Brain pericyte (primary cell): ENCODE measurements around the gene REV3L.

Source experiments
- DNase-seq: peaks from one replicate; pipeline ENCODE4 v3.0.0-alpha.2; 2012; ENCODE audit warnings: low read depth, low spot score

Gene REV3L

GRCh38 chr6:111468329-111469012 is 14.5 kb downstream of the REV3L start:
- no peak for DNase-seq

DNA sequence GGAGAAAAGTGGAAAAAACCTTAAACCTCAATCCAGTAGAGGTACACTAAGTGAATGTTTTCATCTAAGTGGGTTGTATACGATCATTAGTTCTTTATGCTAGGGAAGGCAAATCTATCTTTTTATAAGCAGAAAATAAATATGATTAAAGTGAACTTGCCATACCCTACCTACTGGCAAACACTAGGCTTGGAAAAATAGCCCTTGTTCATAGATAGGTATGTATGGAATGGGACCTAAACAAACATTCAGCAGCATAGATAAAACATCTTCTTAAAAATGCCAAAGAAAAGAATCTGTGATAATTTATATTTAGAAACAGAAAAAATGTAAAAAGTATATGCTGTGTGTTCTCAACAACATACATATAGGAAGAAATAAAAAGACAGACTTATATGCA is 18.8 kb downstream of the REV3L start:
- DNase-seq, result no peak

DNA sequence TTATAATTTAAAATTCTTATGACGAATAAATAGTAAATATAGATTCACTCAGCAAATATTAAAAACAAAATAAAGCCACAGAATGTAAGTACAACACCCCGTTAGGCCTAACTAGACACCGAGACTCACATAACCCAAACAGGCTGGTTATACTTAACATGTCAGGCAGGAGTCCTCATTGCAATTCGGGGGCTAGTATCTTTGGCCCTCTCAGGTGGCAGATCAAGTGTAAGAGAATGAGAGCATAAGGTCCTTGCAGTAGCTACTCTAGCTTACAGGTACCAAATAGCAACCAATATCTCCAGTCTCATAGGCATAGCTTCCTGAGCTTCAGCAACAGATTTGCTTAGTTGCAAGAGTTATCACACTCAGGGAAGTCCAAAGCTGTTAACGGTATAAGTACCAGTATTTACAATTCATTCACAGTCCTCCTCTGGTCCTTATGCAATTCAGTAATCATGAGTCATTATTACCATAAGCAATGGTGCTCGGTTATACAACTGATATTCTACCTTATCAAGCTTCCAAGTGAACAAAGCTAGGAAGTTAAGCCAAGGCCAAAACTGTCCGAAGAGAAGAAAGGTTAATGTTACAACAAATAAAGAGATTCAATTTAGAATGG is 20.1 kb downstream of the REV3L start:
- no peak for DNase-seq

DNA sequence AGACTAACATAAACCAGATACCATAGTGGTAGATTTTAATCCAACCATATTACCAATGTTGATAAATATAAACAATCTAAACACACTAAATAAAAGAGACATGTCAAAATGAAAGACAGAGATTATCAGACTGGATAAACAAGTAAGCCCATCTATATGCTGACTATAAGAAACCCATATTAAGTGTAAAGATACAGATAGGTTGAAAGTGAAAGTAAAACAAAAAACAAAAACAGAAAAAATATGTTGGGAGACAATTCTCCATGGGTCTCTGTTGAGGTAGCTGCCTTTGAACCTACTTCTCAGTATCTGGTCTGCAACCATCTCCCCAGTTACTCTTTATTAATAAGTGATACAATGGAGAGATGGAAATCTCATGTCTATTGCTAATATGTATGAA is 21.2 kb downstream of the REV3L start:
- DNase-seq, result no peak

GRCh38 chr6:111458670-111459232 is 24.3 kb downstream of the REV3L start:
- no peak for DNase-seq

DNA sequence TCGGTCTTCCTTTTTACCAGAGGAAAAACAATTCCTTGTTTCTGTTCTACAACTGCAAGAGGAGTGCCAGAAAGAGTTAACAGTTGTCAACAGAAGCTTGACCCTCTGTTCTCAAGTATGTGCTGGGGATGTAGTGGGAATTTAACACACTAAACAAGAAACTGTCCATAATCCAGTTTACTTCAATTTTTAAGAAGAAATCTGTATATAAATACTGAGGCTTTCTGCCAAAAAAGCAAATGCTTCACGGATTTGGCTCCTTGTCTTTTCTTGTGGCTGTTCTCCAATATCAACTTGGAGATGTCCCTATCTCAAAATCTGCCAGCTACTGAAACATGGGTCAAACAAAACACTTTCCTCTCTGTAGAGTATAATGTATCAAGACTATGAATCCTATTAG is 26.8 kb downstream of the REV3L start:
- DNase-seq, result no peak

DNA sequence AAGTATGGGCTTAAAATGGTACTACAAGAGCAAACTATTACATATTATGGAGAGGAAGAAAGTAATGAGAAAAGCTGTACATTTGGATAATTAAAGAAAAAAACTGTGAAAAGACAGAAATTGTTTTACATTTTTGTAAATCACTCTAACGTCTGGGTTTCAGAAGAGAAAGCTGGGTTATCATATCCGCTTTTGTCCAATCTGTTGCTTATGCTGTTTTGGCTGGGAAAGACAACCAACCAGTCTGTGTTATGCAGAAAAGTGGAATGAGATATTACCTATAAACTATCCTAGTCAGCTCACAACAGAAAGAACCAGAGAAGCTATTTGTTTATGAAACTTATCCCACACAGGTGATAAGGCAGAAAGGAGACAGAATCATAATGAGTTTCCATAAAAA is 32.4 kb downstream of the REV3L start:
- DNase-seq, result no peak

- DNase-seq, result no peak
These were observed 32.9 kb downstream of the REV3L start for GRCh38 chr6:111450087-111450486.

GRCh38 chr6:111449129-111449528 is 33.9 kb downstream of the REV3L start:
- DNase-seq, result no peak

- DNase-seq, result no peak
These were observed 36.0 kb downstream of the REV3L start for GRCh38 chr6:111447051-111447450.

DNA sequence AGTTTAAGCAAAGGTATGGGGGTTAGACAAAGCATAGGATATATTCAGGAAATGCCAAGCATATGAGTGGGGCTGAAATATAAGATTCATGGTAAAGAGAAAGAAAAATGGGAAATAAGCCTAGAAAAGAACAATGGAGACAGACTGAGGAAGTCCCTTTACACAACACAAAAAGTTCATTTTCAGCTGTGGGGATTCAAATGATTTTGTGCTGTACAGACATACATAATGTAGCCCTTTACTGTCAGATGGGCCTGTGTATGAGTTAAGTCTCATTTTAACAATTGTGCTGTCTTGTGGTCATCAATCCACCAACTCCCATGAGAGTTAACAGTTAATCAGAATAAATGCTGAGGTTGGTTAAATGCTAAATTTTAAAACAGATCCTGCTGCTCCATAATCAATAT is 37.2 kb downstream of the REV3L start:
- no peak for DNase-seq

DNA sequence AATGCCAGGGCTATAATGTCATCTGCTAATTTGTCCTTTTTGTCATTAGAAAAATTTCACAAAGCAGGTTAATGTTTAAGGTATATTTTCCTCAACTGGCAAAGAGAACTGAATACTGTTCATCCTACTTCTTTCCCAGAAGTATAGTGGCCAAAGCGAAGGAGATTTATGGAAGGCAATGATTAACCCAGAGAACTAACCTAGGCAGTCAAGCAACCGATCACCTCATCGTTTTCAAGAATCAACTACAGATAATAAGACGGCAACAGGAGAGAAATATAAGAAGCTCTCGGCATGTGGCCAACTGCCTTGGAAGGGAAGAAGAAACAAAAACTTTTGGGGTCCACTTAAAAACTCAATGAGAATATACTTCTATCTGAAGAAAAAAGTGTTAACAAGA is 38.2 kb downstream of the REV3L start:
- no peak for DNase-seq

DNA sequence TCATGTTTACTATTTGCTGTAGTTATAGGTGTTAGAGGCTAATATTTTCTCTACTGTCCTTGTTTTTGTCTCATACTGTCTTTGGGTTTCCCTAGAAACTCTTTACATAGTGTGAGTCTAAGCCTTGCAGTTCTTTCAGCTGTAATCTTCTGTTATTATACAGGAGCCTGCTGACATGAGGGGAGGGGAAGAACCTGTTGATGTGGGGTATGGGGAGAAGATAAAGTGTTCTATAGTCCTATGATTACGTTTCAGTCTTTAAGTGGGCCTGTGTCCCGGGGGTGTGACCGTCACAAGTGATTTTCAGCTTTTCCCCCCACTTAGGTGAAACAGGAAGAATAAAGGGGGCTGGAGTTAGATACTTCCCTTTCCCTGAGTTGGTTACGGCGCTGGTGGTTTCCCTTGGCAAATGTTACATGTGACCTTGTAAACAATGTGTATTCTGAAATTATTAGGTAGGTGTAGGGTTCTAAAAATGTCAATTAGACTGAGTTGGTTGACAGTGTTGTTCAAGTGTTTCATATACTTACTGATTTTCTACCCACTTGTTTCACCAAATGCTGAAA is 41.3 kb downstream of the REV3L start:
- no peak for DNase-seq

DNA sequence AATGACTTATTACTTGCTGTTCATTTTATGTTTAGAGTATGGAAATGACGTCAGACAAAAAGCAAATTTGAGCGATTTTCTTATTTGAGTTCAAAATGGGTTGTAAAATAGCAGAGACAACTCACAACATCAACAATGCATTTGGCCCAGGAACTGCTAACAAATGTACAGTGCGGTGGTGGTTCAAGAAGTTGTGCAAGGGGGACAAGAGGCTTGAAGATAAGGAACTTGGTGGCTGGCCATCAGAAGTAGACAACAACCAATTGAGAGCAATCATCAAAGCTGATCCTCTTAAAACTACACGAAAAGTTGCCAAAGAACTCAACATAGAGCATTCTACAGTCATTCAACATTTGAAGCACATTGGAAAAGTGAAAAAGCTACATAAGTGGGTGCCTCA is 43.8 kb downstream of the REV3L start:
- DNase-seq, result no peak

- DNase-seq, result no peak
These were observed 45.4 kb downstream of the REV3L start for GRCh38 chr6:111437573-111437972.

DNA sequence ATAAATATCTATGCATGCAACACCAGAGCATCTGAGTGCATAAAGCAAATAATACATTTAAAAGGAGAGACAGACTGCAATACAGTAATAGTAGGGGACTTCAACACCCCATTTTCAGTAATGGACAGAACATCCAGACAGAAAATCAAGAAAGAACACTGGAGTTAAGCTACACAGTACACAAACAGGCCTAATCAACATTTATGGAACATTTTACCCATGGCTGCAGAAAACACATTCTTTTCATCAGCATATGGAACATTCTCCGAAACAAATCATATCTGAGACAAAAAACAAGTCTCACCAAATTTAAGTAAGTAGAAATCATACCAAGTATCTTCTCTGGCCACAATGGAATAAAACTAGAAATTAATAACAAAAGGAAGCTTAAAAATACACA is 50.5 kb downstream of the REV3L start:
- DNase-seq, result no peak

GRCh38 chr6:111430605-111431376 is 52.2 kb downstream of the REV3L start:
- no peak for DNase-seq

GRCh38 chr6:111429571-111429970 is 53.4 kb downstream of the REV3L start:
- no peak for DNase-seq

DNA sequence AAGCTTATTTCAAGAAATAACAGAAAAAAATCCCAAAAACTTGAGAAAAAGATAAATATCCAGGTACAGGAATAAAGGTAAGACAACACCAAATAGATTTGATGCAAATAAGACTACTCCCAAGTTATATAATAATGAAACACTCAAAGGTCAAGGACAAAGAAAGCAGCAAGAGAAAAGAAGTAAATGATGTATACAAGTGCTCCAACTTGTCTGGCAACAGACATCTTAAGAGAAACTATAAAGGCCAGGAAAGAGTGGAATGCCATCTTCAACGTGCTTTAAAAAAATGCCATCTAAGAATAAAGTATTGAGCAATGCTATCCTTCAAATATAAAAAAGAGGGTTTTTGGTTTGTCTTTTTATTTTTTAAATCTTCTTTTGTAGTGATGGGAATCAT is 54.2 kb downstream of the REV3L start:
- DNase-seq, result no peak

DNA sequence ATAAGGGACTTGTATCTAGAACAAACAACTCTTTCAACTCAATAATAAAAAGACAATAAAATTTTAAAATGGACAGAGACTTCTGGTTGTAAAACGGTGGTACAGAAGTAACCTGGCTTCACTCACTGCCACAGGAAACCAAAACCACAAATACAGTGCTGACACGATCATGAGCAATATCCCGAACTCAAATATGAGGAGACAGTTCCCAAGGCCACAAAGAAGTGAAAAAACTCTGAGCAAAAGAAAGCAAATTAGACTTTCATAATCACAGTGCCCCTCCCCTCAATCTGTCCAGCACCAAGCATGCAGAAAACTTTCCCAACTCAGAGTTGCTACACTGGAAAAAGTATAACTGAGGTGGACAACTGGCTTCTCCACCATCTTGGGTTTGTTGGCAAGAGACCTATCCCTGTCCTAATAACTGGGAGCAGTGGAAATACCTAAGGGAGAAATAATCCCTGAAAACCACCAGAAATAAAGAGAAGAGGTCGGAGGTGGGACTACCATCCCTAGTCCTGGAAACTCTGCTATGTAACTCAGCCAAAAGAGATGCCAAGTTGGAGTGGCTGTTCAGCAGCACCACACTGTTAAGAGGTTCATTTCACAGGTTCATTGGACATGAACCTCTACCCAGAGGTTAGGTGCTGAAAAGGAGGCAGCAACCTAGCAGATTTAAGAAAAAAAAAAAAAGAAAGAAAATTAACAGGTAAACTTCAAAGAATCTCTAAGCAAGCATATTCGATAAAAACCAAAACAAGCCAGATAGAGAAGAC is 55.5 kb downstream of the REV3L start:
- DNase-seq, result peak; percentile 15
